ENCODE results near the gene CCDC63.
"Not testable (repeated sequence)": the region's sequence is repeated elsewhere in the genome, so short reads cannot be mapped to it uniquely, and the experiment has no call there.

The CCDC63 gene

DNA sequence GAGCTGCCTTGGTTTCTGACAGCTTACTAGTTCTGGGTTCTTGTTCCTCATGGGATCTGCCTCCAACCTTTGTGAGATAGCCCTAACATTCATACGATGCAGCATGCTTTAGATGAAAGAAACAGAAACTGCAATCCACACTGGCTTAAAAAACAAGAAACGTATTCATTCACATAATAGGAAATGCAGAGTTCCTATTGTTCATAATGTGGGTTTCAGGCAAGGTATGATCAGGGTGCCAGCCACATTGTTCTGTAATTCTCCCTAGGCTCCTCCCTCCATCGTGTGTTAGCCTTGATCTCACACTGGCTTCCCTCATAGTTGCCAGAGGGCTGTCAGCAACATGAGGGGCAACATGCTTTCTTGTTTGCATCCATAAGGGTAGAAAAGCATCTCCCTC is 2.7 kb upstream of the CCDC63 start:
- no peak for DNase-seq (ENCODE audit: low read depth in 2 of 2, low spot score in 1 of 2)

DNA sequence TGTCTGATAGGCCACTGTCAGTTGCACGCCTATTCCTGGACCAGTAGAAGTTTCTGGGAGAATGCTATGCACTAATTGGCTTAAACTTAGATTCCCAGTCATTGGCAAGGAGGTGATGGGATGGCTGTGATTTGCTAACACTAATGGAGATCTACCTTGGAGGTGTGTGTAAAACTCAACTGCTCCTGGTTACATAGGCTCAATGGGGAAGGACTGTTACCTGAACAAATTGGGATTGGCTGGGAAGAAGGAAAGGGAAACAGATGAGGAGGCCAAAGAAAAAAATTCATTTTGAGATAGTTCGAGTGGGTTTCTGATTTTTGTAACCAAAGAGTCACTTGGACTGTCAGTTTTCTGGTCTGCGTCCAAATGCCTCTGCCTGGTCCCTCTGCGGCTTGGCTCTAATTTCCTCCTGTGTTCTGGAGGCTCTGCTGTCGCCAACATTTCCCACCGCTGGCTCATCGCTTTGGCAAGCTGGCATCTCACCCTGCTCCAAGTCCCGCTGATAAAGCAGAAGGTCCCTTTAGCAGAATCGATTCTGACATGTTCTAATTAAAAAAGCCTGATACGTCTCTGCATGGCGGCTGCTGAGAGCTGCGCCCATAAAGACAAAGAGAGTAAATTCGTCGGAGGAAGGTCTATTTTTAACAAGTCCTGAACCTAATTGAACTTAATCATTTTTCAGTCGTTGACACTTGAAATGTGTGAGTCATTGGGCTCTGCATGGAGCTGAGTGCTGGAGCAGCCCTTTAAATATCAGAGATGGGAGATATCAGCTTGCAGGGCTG is 2.0 kb upstream of the CCDC63 start:
- no peak for DNase-seq (ENCODE audit: low read depth in 2 of 2, low spot score in 1 of 2)

DNA sequence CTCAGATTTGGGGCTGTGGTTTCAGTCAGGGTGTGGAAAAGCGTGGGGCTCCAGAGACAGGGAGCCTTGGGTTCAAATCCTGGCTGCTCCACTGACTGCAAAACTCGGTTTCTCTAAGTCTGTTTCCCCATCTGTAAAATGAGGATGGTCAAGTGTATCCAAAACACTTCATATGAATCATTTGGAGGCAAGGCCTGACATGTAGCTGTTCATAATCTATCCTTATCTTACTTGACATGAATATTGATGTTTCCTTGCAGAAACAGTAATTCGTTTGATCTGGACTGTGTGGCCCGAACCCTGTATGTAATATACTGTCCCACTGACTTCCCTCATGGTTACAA is 1.5 kb upstream of the CCDC63 start:
- DNase-seq (ENCODE audit: low read depth in 2 of 2, low spot score in 1 of 2): no peak

DNA sequence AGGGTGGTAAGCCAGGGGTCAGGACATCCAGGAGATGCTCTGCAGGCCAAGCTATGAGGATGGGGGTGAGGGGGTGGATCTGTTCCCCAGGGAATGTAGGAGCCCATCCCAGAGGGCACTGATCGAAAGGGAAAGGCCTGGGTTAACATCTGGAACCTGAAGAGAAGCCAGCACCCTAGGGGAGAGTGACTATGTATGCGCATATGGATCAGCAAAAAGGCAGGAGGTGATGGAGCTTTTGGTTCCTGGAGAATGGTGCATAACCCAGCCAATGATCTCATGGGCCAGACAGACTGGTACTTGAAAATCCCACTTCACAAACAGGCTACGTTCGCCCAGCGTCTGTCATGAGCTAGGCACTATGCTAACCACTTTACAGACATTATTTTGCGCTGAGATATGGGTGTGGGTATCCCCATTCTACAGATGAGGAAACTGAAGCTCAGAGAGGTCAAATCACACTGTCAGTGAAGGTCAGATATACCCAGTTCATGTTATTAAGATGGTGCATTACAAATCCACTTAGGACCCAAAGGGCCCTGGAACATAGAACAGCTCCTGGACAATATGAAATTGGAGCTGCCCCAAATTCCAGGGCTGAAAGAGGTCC is 1.6 kb downstream of the CCDC63 start:
- no peak for DNase-seq (ENCODE audit: low read depth in 2 of 2, low spot score in 1 of 2)

- no peak for DNase-seq (ENCODE audit: low read depth in 2 of 2, low spot score in 1 of 2)
These were observed 2.4 kb downstream of the CCDC63 start for GRCh38 chr12:110849221-110849620.

DNA sequence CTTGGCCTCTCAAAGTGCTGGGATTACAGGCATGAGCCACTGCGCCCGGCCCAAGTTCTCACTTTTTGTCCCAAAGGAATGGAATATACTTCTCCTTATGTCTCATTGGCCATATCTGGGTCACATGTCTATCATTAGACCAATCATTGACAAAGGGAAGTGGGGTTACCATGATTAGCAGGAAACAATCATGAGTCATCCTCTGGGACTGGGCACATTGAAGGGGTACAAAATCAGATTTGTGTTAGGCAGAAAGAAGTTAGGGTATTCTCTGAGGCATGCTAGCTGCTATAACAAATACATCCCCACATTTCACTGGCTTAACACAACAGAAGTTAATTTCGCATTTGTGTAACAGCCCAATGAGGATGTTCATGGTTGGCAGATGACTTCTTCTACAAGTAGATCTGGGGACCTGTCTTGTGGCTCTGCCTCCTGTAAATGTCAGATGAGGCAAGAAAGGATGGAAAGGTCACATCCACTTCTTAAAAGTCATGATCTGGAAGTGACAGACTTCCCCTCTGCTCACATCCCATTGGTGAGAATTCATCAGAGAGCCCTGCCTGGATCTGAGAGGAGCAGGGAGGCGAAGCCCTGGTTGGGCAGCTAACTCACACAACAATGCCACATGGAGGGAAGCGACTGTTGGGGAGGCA is 3.1 kb downstream of the CCDC63 start:
- DNase-seq (ENCODE audit: low read depth in 2 of 2, low spot score in 1 of 2): no peak

DNA sequence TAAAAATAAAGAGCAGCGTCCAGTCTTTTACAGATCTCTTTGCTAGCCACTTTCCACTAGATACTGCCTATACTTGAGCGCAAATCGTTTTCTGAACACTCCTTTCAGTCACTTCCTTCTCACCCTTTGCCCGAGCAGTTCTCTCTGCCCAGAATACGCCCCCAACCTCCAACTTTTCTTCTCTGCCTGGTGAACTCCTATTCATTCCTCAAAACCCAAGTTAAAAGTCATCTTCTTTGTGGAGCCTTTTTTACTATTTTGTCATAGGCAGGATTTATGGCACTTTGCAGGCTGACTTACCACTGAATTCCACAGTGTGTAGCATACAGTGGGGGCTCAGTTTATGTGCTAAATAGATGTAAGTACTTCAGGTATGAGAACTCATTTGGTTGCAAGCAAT is 4.0 kb downstream of the CCDC63 start:
- DNase-seq (ENCODE audit: low read depth in 2 of 2, low spot score in 1 of 2): no peak

- no peak for DNase-seq (ENCODE audit: low read depth in 2 of 2, low spot score in 1 of 2)
These were observed 7.0 kb downstream of the CCDC63 start for GRCh38 chr12:110853836-110854235.

DNA sequence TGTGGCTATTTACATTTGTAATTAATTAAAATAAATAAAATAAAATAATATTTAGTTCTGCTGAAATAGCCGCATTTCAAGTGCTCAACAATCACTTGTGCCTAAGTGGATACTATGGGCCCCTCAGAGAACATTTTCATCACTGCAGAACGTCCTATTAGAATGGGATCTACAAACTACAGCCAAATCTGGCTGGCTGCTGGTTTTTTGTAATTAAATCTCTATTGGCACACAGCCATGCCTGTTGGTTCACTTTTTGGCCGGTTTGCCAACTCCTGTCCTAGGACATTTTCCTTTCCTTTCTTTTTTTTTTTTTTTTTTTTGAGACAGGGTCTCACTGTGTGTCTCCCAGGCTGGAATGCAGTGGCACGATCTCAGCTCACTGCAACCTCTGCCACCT is 9.8 kb downstream of the CCDC63 start:
- DNase-seq (ENCODE audit: low read depth in 2 of 2, low spot score in 1 of 2): no peak

GRCh38 chr12:110857528-110857927 is 10.7 kb downstream of the CCDC63 start:
- DNase-seq (ENCODE audit: low read depth in 2 of 2, low spot score in 1 of 2): no peak

DNA sequence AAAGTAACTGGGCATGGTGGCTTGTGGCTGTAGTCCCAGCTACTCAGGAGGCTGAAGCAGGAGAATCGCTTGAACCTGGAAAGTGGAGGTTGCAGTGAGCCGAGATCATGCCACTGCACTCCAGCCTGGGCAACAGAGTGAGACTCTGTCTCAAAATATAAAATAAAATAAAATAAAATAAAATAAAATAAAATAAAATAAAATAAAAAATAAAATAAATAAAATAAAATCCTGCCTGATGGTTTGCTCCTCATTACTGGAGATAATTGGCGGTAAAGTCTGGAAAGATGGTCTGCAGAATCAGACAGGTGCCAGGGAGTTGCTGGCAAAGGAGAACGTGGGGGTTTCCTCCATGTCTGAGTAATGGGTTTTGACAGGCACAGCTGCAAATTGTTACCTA is 11.2 kb downstream of the CCDC63 start:
- not testable (repeated sequence) for DNase-seq (ENCODE audit: low read depth in 2 of 2, low spot score in 1 of 2)

DNA sequence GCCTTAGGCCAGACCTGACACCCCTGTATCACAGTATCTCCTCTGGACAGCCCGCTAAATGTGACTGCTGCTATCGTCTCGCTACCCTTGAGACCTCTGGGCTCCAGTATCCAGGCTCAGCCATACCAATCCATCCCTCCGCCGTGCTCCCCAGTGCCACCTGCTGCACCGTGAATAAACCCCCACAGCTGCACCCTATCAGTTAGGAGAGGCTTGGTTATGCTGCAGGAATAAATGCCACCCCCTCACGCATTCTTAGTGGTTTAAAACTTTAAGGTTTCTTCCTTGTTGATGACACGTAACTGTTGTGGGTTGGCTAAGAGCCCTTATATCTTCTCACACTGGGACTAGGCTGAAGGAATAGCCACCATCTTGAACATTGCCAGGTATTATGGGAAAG is 12.1 kb downstream of the CCDC63 start:
- no peak for DNase-seq (ENCODE audit: low read depth in 2 of 2, low spot score in 1 of 2)

DNA sequence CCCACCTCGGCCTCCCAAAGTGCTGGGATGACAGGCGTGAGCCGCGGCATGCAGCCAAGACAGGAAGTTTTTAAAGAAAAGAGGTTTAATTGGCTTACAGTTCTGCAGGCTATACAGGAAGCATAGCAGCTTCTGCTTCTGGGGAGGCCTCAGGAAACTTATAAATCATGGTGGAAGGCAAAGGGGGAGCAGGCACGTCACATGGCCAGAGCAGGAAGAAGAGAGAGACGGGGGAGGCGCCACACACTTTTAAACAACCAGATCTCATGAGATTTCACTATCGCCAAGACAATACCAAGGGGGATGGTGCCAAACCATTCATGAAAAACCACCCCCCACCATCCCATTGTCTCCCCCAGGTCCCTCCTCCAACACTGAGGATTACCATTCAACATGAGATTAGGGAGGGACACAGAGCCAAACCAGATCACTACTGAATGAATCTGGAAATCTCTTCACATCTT is 14.1 kb downstream of the CCDC63 start:
- DNase-seq (ENCODE audit: low read depth in 2 of 2, low spot score in 1 of 2): no peak

DNA sequence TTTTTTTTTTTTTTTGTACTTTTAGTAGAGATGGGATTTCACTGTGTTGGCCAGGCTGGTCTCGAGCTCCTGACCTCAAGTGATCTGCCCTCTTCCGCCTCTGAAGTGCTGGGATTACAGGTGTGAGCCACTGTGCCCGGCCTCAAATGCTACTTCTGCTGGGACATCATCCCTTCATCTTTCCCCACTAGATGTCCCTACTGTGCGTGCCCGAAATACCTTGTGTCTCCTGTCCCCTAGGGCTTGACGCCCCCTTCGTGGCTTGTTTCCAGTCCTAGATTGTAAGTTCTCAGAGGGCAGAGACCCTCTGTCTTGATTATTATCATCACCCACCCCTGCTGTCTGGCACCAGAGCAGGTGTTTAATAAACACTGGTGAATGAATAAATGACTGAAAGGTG is 14.9 kb downstream of the CCDC63 start:
- no peak for DNase-seq (ENCODE audit: low read depth in 2 of 2, low spot score in 1 of 2)

GRCh38 chr12:110862329-110862728 is 15.5 kb downstream of the CCDC63 start:
- no peak for DNase-seq (ENCODE audit: low read depth in 2 of 2, low spot score in 1 of 2)

- no peak for DNase-seq (ENCODE audit: low read depth in 2 of 2, low spot score in 1 of 2)
These were observed 16.4 kb downstream of the CCDC63 start for GRCh38 chr12:110863161-110863560.

GRCh38 chr12:110865521-110865920 is 18.7 kb downstream of the CCDC63 start:
- DNase-seq (ENCODE audit: low read depth in 2 of 2, low spot score in 1 of 2): no peak

GRCh38 chr12:110869026-110869425 is 22.2 kb downstream of the CCDC63 start:
- no peak for DNase-seq (ENCODE audit: low read depth in 2 of 2, low spot score in 1 of 2)

DNA sequence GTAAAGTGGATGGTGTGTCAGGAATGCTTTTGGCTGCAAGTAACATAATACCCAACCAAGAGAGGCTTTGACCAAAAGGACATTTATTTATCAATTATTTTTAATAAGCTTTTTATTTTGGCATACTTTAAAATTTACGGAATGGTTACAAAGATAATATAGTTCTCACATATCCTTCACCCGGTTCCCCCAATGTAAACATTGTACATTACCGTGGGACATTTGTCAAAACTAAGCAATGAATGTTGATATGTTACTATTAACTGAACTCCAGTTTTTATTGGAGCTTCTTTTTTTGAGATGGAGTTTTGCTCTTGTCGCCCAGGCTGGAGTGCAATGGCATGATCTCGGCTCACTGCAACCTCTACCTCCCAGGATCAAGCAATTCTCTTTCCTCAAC is 23.0 kb downstream of the CCDC63 start:
- no peak for DNase-seq (ENCODE audit: low read depth in 2 of 2, low spot score in 1 of 2)

GRCh38 chr12:110872100-110872499 is 25.3 kb downstream of the CCDC63 start:
- no peak for DNase-seq (ENCODE audit: low read depth in 2 of 2, low spot score in 1 of 2)

GRCh38 chr12:110874351-110874750 is 27.6 kb downstream of the CCDC63 start:
- DNase-seq (ENCODE audit: low read depth in 2 of 2, low spot score in 1 of 2): no peak

GRCh38 chr12:110874781-110875180 is 28.0 kb downstream of the CCDC63 start:
- DNase-seq (ENCODE audit: low read depth in 2 of 2, low spot score in 1 of 2): no peak

Measured in stimulated activated CD8-positive, alpha-beta memory T cell treated with anti-CD3 and anti-CD28 coated beads, Interleukin-4, amount 100 ng/mL, for 1 hour (primary cell).